Pulmonary artery endothelial cell (primary cell): ENCODE data around the gene AFDN. TPM values are rescaled to one million over a fixed set of nuclear protein-coding genes. Genes with fewer than 3 reads are reported as not detected.

ENCODE experiments used
- DNase-seq: peaks from one replicate; pipeline ENCODE4 v3.0.0-alpha.2; 2011; ENCODE audit warnings: low read depth, low spot score
- total RNA-seq: library from RNA; depleted of rRNA; stranded (reverse); fragments of >200 nt; gene quantifications from 2 replicates; pipeline ENCODE4 v1.2.3, GENCODE V29; 2014

AFDN gene
- total RNA-seq, 1 donor from 2014 or later: 84.1 TPM

- DNase-seq: no peak
Observed at GRCh38 chr6:167918548-167919278, 92.0 kb downstream of the AFDN start.

GRCh38 chr6:167919349-167919748 is 92.6 kb downstream of the AFDN start:
- DNase-seq: no peak

DNA sequence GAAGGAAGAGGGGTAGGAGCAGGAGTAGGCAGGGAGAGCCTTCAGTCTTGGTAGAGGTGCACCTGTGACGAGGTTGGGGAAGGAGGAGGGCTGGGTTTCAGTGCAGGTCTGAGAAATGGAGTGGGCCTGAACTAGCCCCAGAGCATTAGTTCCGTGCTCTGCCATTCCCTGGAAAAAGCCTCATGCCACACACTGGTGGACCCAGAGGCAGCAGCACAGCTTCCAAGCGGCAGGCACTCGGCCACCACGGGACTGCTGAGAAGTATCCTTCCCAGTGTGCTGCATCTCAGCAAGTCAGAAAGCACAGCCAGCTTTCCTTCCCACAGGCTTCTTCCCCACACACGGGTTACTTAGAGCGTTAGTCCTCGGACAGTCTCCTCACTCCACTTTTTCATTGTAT is 93.5 kb downstream of the AFDN start:
- no peak for DNase-seq

DNA sequence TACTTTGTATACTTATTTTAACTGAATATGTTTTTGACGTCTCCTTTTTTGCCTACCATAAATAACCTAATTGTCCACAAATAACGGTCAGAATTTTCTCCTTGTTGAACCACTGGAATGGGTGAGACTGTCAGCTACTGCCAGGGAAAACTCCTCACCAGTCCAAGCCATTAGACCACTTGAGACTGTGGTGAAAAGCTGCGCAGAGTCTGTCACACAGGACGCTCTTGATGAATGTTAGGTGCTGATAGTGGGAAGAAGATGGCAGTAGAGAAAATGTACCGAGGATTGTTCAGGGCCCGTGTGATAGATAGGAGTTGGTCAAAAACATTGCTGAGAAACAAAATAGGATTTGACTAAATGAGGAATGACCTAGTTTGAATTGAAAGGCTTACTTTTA is 95.1 kb downstream of the AFDN start:
- no peak for DNase-seq

DNA sequence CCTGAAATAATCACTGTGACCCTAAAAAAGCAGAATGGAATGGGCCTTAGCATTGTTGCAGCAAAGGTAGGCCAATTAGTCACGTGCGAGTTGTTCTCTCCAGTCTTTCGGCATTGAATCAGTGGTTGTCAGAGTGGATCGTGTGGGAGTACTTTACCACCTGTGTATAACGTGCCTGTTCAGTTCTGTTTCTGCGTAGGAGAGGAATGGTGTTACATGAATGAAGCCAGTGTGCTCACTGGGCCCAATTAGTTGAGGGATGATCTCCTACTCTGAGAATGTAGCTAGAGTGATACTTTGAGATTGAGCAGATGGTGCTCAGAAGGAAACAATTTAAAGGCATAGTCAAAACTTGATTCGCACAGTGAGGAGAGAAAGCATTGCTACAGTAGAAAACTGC is 98.3 kb downstream of the AFDN start:
- no peak for DNase-seq

DNA sequence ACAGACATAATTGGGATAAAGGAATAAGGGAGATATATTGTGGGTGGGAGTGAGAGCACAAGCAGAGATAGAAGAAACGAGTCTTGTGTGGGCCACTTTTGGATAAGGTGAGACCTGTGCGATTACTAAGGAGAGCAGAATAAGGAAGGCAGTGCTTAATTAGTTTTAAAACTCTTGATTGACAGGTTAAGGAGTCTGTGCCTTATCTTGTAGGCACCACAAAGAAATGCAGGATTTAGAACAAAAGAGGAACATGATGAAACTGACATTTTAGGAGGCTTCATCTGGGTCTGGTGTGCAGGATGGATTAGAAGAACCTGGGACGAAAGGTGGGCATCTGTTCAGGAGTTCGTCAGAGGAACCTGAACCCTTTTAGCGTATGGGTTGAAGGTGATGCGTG is 100.5 kb downstream of the AFDN start:
- no peak for DNase-seq

DNA sequence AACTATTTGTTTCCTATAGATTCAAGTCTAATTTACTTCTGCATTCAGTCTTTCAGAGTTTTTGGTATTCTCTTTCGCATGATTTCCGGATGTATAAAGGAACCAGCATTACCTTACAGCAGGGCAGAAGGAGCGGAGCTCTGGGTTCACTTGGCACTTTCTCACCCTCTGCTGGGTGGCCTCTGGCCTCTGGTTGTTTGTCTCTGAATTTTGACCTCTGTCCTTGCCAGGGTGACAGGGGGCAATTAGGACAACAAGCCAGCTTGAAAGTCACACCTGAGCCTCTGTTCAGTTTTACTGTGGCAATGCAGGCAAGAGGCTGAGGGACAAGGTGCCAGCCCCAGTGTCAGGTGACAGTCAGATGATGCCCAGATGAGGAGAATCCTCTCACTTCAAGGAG is 101.4 kb downstream of the AFDN start:
- DNase-seq: no peak

DNA sequence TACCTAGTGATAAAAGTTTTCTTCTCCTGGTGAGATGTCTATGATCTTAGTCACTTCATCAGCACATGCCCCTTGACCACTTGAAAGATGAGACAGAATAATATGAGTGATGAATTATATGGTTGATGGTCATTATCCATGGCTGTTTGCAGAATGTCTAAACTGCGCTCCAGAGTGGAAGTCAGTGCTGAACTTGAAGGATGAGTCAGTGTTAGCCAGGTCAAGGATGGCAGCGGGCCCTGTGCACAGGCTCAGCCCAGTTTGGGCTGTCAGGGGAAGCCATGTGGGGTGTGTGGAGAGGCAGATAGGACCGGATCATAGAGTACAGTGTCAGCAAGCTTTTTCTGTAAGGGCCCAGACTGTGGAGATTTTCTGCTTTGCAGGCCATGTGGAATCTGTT is 103.6 kb downstream of the AFDN start:
- no peak for DNase-seq

DNA sequence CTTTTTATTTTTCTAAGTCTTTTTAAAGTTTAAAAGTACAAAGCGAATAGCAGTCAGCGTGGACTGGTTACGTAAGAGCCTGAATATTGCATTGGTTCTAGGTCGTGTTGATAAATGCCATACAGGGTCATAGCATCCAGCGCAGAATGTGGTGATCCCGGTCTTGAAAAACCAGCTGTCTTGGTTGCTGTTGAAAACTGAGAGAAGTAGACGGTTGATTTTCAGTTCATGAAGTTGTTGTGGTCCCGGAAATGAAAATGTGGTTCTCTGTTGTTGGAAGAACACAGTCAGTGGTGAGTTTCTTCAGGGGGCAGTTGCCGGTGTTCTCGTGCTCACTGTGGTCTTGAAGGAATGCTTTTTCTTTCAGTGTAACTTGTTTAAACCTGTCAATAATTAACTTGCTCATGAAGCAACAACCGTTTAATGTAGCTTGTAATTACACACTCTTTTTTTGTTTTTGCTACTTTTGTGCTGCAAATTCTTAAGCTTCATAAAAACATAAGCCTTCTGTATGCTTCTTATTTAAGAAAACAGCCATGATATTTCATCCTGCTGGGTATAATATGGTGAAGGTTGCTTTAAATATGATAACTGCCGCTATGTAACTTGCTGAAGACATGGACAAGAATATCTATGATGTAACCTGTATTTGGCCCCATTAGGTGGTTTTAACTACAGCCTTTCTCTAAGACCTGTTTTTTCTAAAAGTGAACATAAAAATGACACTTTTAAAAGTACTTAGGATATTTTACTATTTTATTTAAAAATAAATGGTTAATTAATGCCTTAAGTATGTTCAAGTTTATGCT is 106.0 kb downstream of the AFDN start:
- DNase-seq: no peak

DNA sequence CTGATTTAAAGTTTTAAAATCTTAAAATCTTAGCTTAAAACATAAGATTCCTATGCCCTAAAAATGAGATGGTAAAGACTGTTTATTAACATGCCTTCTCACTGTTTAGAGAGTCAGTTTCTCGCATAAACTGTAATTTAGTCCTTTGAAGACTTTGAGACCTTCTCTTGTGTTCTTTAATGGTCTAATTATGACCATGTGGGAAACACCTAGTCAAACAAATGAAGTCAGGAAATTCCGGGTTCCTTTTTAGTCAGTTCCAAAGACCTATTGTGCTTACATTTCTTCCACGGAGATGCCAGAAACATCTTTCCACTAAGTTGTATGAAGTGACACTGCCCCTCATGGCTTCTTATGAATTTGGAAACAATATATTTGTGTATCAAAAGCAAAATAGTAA is 106.6 kb downstream of the AFDN start:
- no peak for DNase-seq

- no peak for DNase-seq
Observed at GRCh38 chr6:167933847-167934246, 107.1 kb downstream of the AFDN start.

- DNase-seq: no peak
Observed at GRCh38 chr6:167934426-167934864, 107.7 kb downstream of the AFDN start.

GRCh38 chr6:167936051-167936450 is 109.3 kb downstream of the AFDN start:
- DNase-seq: no peak

- no peak for DNase-seq
Observed at GRCh38 chr6:167937301-167937700, 110.6 kb downstream of the AFDN start.

- no peak for DNase-seq
Observed at GRCh38 chr6:167937948-167938911, 111.5 kb downstream of the AFDN start.

GRCh38 chr6:167941822-167942221 is 115.1 kb downstream of the AFDN start:
- DNase-seq: no peak

DNA sequence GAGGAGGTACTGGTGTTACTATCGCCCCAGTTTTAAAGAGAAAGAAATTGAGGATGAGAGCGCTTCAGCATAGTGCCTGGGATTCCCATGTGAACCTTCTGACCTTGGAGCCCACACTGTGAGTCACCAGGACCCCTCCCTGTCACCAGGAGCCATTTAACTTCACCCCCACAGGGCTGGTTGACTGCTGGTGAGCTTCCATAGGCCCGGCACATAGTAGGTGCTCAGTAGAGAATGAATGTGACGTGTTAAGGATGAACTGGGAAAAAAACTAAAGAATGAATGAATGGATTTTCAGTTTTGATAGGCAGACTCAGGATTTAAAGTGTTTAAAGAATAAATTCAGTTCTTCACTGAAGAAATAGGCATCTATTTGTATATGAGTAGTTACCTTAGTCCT is 117.4 kb downstream of the AFDN start:
- no peak for DNase-seq

- no peak for DNase-seq
Observed at GRCh38 chr6:167946007-167946406, 119.3 kb downstream of the AFDN start.

- no peak for DNase-seq
Observed at GRCh38 chr6:167946604-167947003, 119.9 kb downstream of the AFDN start.

DNA sequence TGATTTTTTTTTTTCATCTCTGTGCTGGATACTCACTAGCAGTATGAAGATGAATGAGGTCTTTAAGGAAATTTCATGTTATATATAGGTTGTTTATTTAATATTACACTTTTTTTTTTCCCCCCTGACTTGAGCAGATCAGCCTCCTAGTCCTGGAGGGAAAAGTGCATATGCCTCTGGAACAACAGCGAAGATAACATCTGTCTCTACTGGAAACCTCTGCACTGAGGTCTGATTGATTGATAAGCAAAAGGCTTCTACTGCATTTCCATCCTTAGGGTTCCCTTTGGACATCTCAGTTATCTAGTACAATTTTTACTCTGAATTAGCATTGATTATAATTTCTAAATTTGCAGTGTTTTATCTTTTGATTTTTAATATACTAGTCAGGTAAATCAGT is 121.0 kb downstream of the AFDN start:
- DNase-seq: no peak

- DNase-seq: no peak
Observed at GRCh38 chr6:167948716-167949115, 122.0 kb downstream of the AFDN start.
